OCI-LY3 (cell line): ENCODE data around the gene TGFB1.

Experiments used
- EZH2phosphoT487 ChIP-seq: fragments of 200-600 bp; shearing (Covaris generic); IDR thresholded peaks from 2 replicates; pipeline ENCODE4 v1.6.1; 2018; ENCODE audit warnings: antibody characterized with exemption, mixed run types, low read depth
- TF ChIP-seq, protein P1 (sequence below): fragments of 200-600, 300-600 bp; sonication (generic); IDR thresholded peaks from 2 replicates; pipeline ENCODE4 v1.5.1; 2014; ENCODE audit warnings: antibody characterized with exemption, low read length, low read depth

DNA sequence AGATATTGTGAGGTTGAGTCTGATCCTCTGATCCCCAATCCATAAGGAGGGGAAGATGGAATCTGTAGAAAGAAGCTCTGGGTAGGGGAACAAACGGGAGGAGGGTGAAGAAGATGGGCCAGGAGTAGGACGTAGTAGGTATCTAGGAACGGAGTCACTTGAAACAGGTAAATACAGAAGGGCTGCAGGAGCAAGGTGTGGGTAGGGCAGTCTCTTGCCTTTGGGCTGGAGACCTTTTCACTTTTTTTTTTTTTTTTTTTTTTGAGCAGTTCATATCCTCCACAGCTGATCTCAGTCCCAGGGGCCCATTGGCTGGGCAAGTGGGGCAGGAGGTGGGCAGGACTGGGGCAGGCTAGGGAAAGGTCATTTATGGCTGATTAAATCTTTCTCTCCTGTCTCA lies 45.4 kb upstream of the TGFB1 start:
- TF ChIP-seq, protein P1, sequence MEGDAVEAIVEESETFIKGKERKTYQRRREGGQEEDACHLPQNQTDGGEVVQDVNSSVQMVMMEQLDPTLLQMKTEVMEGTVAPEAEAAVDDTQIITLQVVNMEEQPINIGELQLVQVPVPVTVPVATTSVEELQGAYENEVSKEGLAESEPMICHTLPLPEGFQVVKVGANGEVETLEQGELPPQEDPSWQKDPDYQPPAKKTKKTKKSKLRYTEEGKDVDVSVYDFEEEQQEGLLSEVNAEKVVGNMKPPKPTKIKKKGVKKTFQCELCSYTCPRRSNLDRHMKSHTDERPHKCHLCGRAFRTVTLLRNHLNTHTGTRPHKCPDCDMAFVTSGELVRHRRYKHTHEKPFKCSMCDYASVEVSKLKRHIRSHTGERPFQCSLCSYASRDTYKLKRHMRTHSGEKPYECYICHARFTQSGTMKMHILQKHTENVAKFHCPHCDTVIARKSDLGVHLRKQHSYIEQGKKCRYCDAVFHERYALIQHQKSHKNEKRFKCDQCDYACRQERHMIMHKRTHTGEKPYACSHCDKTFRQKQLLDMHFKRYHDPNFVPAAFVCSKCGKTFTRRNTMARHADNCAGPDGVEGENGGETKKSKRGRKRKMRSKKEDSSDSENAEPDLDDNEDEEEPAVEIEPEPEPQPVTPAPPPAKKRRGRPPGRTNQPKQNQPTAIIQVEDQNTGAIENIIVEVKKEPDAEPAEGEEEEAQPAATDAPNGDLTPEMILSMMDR = no peak
- no peak for TF ChIP-seq EZH2phosphoT487
